ENCODE measurements around the gene SHLD3.

Gene SHLD3

DNA sequence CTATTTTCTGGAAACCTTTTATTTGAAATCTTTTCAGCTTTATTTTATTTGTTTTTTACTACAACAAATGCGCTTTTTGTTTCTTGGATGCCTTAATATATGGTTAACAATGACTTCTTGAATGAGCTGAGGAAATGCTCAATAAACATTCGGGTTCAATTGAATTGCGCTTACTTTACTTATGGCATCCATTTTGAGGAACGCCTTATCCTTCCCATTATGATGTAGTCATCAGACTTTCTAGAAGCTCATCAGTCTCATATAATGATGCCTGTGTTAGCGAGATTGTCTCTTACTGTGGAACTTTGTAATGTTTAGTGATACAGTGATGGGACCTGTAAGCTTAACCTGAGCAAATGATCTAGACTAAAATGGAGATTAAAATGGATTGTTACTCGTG lies 916 bp downstream of the SHLD3 start:
- Histone ChIP-seq H4K20me1 (ENCODE audit: insufficient read depth) (no peaks in the 10 kb centered on the region), H3K27ac (peak overlapping the region; percentile 70), H3K27me3 (ENCODE audit: insufficient read depth, low read depth) (no peaks in the 10 kb centered on the region), H3K36me3 (ENCODE audit: insufficient read depth) (no peaks in the 10 kb centered on the region), H3K4me2 (peak overlapping the region; percentile 92), H3K79me2 (ENCODE audit: insufficient read depth, low read depth) (peaks cover 83% of the 10 kb centered on the region), H3K9ac (peak overlapping the region; percentile 78), H3K4me1 (ENCODE audit: low read depth, poor library complexity, severe bottlenecking) (peaks cover 31% of the 10 kb centered on the region), H3K4me3 (IDR thresholded peaks at IDR 0.05; ENCODE audit: insufficient read depth, low read depth, low read length) (no peak overlapping the region), H2AFZ (ENCODE audit: low read depth) (peak overlapping the region; percentile 67; the same call in 1 of the 2 replicates)
- TF ChIP-seq, protein P1, sequence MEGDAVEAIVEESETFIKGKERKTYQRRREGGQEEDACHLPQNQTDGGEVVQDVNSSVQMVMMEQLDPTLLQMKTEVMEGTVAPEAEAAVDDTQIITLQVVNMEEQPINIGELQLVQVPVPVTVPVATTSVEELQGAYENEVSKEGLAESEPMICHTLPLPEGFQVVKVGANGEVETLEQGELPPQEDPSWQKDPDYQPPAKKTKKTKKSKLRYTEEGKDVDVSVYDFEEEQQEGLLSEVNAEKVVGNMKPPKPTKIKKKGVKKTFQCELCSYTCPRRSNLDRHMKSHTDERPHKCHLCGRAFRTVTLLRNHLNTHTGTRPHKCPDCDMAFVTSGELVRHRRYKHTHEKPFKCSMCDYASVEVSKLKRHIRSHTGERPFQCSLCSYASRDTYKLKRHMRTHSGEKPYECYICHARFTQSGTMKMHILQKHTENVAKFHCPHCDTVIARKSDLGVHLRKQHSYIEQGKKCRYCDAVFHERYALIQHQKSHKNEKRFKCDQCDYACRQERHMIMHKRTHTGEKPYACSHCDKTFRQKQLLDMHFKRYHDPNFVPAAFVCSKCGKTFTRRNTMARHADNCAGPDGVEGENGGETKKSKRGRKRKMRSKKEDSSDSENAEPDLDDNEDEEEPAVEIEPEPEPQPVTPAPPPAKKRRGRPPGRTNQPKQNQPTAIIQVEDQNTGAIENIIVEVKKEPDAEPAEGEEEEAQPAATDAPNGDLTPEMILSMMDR (conservative IDR thresholded peaks at IDR 0.05; ENCODE audit: low read depth, low read length) = no peak

DNA sequence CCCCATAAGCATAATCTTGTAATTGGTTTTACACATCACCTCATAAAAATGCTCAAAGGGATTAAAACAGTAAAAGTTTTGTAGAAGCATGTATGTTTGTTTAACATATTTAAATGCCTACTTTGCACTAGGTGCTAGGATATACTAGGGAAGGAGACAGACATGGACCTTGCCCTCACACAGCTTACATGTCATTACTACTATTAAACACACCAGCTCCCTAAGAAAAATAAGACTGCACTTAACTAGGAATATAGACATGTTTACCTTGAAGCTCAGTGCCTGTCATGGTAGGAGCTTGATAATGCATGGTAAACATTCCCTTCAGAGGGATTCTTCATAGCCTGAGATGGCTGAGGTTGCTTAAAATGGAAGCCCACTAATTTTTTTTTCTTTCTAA lies 6.2 kb downstream of the SHLD3 start:
- H3K4me2 ChIP-seq = no peak overlapping the region
- no peak overlapping the region for H3K27ac ChIP-seq
- H3K79me2 ChIP-seq (ENCODE audit: insufficient read depth, low read depth) = peaks cover 51% of the 10 kb centered on the region
- no peaks in the 10 kb centered on the region for H4K20me1 ChIP-seq (ENCODE audit: insufficient read depth)
- H2AFZ ChIP-seq (ENCODE audit: low read depth) = no peak overlapping the region
- no peaks in the 10 kb centered on the region for H3K36me3 ChIP-seq (ENCODE audit: insufficient read depth)
- H3K27me3 ChIP-seq (ENCODE audit: insufficient read depth, low read depth) = no peaks in the 10 kb centered on the region
- no peak overlapping the region for H3K4me3 ChIP-seq (IDR thresholded peaks at IDR 0.05; ENCODE audit: insufficient read depth, low read depth, low read length)
- TF ChIP-seq, protein P1 (conservative IDR thresholded peaks at IDR 0.05; ENCODE audit: low read depth, low read length) = no peak
- peaks cover 6% of the 10 kb centered on the region for H3K4me1 ChIP-seq (ENCODE audit: low read depth, poor library complexity, severe bottlenecking)
- H3K9ac ChIP-seq = no peak overlapping the region

DNA sequence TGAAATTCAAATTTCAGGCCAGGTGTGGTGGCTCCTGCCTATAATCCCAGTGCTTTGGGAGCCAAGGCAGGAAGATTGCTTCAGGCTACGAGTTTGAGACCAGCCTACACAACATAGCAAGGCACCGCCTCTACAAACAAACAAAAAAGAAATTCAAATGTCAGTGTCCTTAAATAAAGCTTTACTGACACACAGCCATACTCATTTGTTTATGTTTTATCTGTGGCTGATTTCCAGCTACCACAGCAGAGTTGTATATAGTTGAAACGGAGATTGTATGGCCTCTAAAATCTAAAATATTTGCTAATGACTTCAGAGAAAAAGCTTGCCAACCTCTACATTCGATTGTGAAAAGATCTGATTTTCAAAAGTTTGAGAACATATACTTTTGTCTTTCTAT lies 15.4 kb downstream of the SHLD3 start:
- TF ChIP-seq, protein P1 (conservative IDR thresholded peaks at IDR 0.05; ENCODE audit: low read depth, low read length) = no peak
- Histone ChIP-seq H3K79me2 (ENCODE audit: insufficient read depth, low read depth) (no peaks in the 10 kb centered on the region), H3K4me2 (no peak overlapping the region), H4K20me1 (ENCODE audit: insufficient read depth) (no peaks in the 10 kb centered on the region), H2AFZ (ENCODE audit: low read depth) (no peak overlapping the region), H3K4me3 (IDR thresholded peaks at IDR 0.05; ENCODE audit: insufficient read depth, low read depth, low read length) (no peak overlapping the region), H3K4me1 (ENCODE audit: low read depth, poor library complexity, severe bottlenecking) (no peaks in the 10 kb centered on the region), H3K27ac (no peak overlapping the region), H3K27me3 (ENCODE audit: insufficient read depth, low read depth) (no peaks in the 10 kb centered on the region), H3K9ac (no peak overlapping the region), H3K36me3 (ENCODE audit: insufficient read depth) (no peaks in the 10 kb centered on the region; the same call in 1 of the 2 replicates)

DNA sequence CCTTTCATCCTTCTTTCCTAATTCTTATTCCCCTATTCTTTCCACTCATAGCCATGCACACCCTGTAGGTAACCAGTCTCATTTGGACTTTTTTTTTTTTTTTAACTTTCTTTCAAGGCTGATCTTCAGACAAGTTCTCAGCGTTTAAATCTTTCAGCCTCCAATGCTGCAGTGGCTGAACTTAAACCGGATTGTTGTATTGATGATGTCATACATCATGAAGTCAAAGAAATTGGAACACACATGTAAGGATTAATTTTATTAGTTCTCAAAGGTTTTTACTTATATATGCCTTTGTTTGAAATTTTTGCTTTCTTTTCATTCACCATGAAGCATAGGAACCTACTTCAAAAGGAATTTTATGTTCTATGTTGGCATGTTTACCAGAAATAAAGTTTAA lies 22.1 kb downstream of the SHLD3 start:
- Histone ChIP-seq H3K4me1 (ENCODE audit: low read depth, poor library complexity, severe bottlenecking) (no peaks in the 10 kb centered on the region), H3K4me3 (IDR thresholded peaks at IDR 0.05; ENCODE audit: insufficient read depth, low read depth, low read length) (no peak overlapping the region), H3K27ac (no peak overlapping the region), H3K79me2 (ENCODE audit: insufficient read depth, low read depth) (no peaks in the 10 kb centered on the region), H4K20me1 (ENCODE audit: insufficient read depth) (no peaks in the 10 kb centered on the region), H3K27me3 (ENCODE audit: insufficient read depth, low read depth) (no peaks in the 10 kb centered on the region), H3K9ac (no peak overlapping the region), H3K36me3 (ENCODE audit: insufficient read depth) (no peaks in the 10 kb centered on the region), H3K4me2 (no peak overlapping the region), H2AFZ (ENCODE audit: low read depth) (no peak overlapping the region)
- TF ChIP-seq, protein P1 (conservative IDR thresholded peaks at IDR 0.05; ENCODE audit: low read depth, low read length) = no peak
